H9 (cell line): ENCODE measurements around the gene ATXN10. TPM values are rescaled to one million over a fixed set of nuclear protein-coding genes. Genes with fewer than 3 reads are reported as not detected.

Experiments
- DNase-seq: peaks from one replicate; pipeline ENCODE4 v3.0.0-alpha.2; 2017
- H2AFZ ChIP-seq: one replicate; pipeline ENCODE4 v1.6.1; 2013; ENCODE audit warnings: mild to moderate bottlenecking, low read length, control low read depth, moderate library complexity
- H2AK5ac ChIP-seq: 2 replicates; pipeline ENCODE4 v1.6.1; 2013; ENCODE audit warnings: low read length, control low read depth, mixed read lengths; ENCODE audit not compliant: insufficient read length
- H2BK120ac ChIP-seq: one replicate; pipeline ENCODE4 v1.6.1; 2013; ENCODE audit warnings: low read depth, mild to moderate bottlenecking, low read length, control low read depth, inconsistent platforms; ENCODE audit not compliant: poor library complexity, severe bottlenecking
- H2BK12ac ChIP-seq: 2 replicates; pipeline ENCODE4 v1.6.1; 2013; ENCODE audit warnings: low read length, control low read depth, mixed read lengths, low read depth; ENCODE audit not compliant: insufficient read length
- H2BK15ac ChIP-seq: 2 replicates; pipeline ENCODE4 v1.6.1; 2013; ENCODE audit warnings: low read depth, low read length, control low read depth
- H2BK20ac ChIP-seq: one replicate; pipeline ENCODE4 v1.6.1; 2013; ENCODE audit warnings: low read depth, mild to moderate bottlenecking, low read length, control low read depth, inconsistent platforms; ENCODE audit not compliant: poor library complexity, severe bottlenecking
- H2BK5ac ChIP-seq: 2 replicates; pipeline ENCODE4 v1.6.1; 2013; ENCODE audit warnings: low read length, control low read depth, mixed read lengths; ENCODE audit not compliant: insufficient read length
- H3K14ac ChIP-seq: 2 replicates; pipeline ENCODE4 v1.6.1; 2013; ENCODE audit warnings: low read length, control low read depth; ENCODE audit not compliant: insufficient read depth
- H3K18ac ChIP-seq: 2 replicates; pipeline ENCODE4 v1.6.1; 2013; ENCODE audit warnings: low read depth, mild to moderate bottlenecking, mixed read lengths, low read length, control low read depth; ENCODE audit not compliant: insufficient read length
- H3K23ac ChIP-seq: 2 replicates; pipeline ENCODE4 v1.6.1; 2013; ENCODE audit warnings: low read length, control low read depth, mixed read lengths, low read depth; ENCODE audit not compliant: insufficient read length
- H3K23me2 ChIP-seq: 2 replicates; pipeline ENCODE4 v1.6.1; 2013; ENCODE audit warnings: low read depth, mild to moderate bottlenecking, mixed read lengths, low read length, control low read depth; ENCODE audit not compliant: insufficient read length, poor library complexity, severe bottlenecking
- H3K27ac ChIP-seq: 2 replicates; pipeline ENCODE4 v1.5.1; 2013; ENCODE audit warnings: low read length, control low read depth, mixed read lengths, low read depth; ENCODE audit not compliant: insufficient read length
- H3K27me3 ChIP-seq: 2 replicates; pipeline ENCODE4 v1.6.1; 2013; ENCODE audit warnings: low read length, control low read depth, inconsistent platforms; ENCODE audit not compliant: insufficient read depth
- H3K4ac ChIP-seq: 2 replicates; pipeline ENCODE4 v1.6.1; 2013; ENCODE audit warnings: low read depth, mild to moderate bottlenecking, control low read depth, inconsistent platforms, low read length, moderate library complexity
- H3K4me1 ChIP-seq: 2 replicates; pipeline ENCODE4 v1.6.1; 2013; ENCODE audit warnings: low read length, control low read depth, inconsistent platforms; ENCODE audit not compliant: insufficient read depth
- H3K4me2 ChIP-seq: 2 replicates; pipeline ENCODE4 v1.6.1; 2013; ENCODE audit warnings: low read length, control low read depth, mixed read lengths; ENCODE audit not compliant: insufficient read length, insufficient read depth
- H3K56ac ChIP-seq: 2 replicates; pipeline ENCODE4 v1.6.1; 2013; ENCODE audit warnings: low read depth, mild to moderate bottlenecking, mixed read lengths, low read length, control low read depth; ENCODE audit not compliant: insufficient read length
- H3K79me1 ChIP-seq: 2 replicates; pipeline ENCODE4 v1.6.1; 2013; ENCODE audit warnings: low read depth, mild to moderate bottlenecking, moderate library complexity, low read length, control low read depth, inconsistent platforms; ENCODE audit not compliant: insufficient read depth, poor library complexity, severe bottlenecking
- H3K79me2 ChIP-seq: 2 replicates; pipeline ENCODE4 v1.6.1; 2013; ENCODE audit warnings: low read length, control low read depth, inconsistent platforms; ENCODE audit not compliant: insufficient read depth
- H3K9ac ChIP-seq: 2 replicates; pipeline ENCODE4 v1.6.1; 2013; ENCODE audit warnings: low read length, control low read depth, mixed read lengths; ENCODE audit not compliant: insufficient read length; ENCODE audit errors: extremely low read depth
- H3K9me3 ChIP-seq: one replicate; pipeline ENCODE4 v1.6.1; 2013; ENCODE audit warnings: low read depth, low read length, inconsistent platforms; ENCODE audit not compliant: control insufficient read depth
- H3T11ph ChIP-seq: one replicate; pipeline ENCODE4 v1.6.1; 2013; ENCODE audit warnings: mild to moderate bottlenecking, low read length, control low read depth, inconsistent platforms
- H4K20me1 ChIP-seq: one replicate; pipeline ENCODE4 v1.6.1; 2013; ENCODE audit not compliant: control insufficient read depth, insufficient read length, insufficient read depth
- H4K5ac ChIP-seq: 2 replicates; pipeline ENCODE4 v1.6.1; 2013; ENCODE audit warnings: low read depth, mild to moderate bottlenecking, mixed read lengths, low read length, control low read depth; ENCODE audit not compliant: insufficient read length
- H4K8ac ChIP-seq: replicated peaks from 2 replicates; pipeline ENCODE4 v1.6.1; 2013; ENCODE audit warnings: low read length, control low read depth, mixed read lengths, low read depth; ENCODE audit not compliant: insufficient read length
- H4K91ac ChIP-seq: 2 replicates; pipeline ENCODE4 v1.6.1; 2013; ENCODE audit warnings: low read depth, mild to moderate bottlenecking, moderate library complexity, mixed read lengths, low read length, control low read depth; ENCODE audit not compliant: insufficient read length
- H3K27ac Mint-ChIP-seq, 3 experiments: 2 replicates in 2 of 3; 3 replicates in 1 of 3; pipeline ENCODE4 v1.8.0; 2020 to 2021; ENCODE audit warnings: mixed read lengths in 3 of 3, mild to moderate bottlenecking in 1 of 3, moderate library complexity in 1 of 3
- H3K27me3 Mint-ChIP-seq: 2 replicates; pipeline ENCODE4 v1.8.0; 2021; ENCODE audit warnings: low read depth, mild to moderate bottlenecking, moderate library complexity, mixed read lengths
- H3K36me3 Mint-ChIP-seq, 3 experiments: 2 replicates in 2 of 3; 3 replicates in 1 of 3; pipeline ENCODE4 v1.8.0; 2020 to 2021; ENCODE audit warnings: low read depth in 3 of 3, mixed read lengths in 3 of 3; ENCODE audit not compliant: insufficient read depth in 1 of 3
- H3K4me1 Mint-ChIP-seq, 2 experiments: 2 replicates each; pipeline ENCODE4 v1.8.0; 2020; ENCODE audit warnings: mixed read lengths in 2 of 2
- H3K4me3 Mint-ChIP-seq, 2 experiments: 2 replicates in 1 of 2; 3 replicates in 1 of 2; pipeline ENCODE4 v1.8.0; 2020 to 2021; ENCODE audit warnings: mild to moderate bottlenecking in 2 of 2, mixed read lengths in 2 of 2, moderate library complexity in 1 of 2
- H3K9me3 Mint-ChIP-seq, 2 experiments: 2 replicates in 1 of 2; 3 replicates in 1 of 2; pipeline ENCODE4 v1.8.0; 2020; ENCODE audit warnings: mild to moderate bottlenecking in 2 of 2, mixed read lengths in 2 of 2, moderate library complexity in 1 of 2
- WGBS: extraction: QIAGEN DNeasy Blood & Tissue Kit; methylation state at CpG from one replicate; pipeline ENCODE4 v1.1.7; 2013; ENCODE audit warnings: missing lambda C conversion rate, low lambda C conversion rate, mixed read lengths; ENCODE audit not compliant: insufficient read length; ENCODE audit errors: extremely low coverage; 5-methylcytosine and 5-hydroxymethylcytosine counted together
- total RNA-seq: library from RNA; stranded (reverse); gene quantifications from 2 replicates; pipeline ENCODE4 v1.2.1, GENCODE V29; 2021
- TF ChIP-seq, protein P1 (sequence below): fragments of 200-600 bp; sonication (generic); conservative IDR thresholded peaks from 3 replicates; pipeline ENCODE4 v1.8.0; 2021; ENCODE audit warnings: antibody characterized with exemption, mild to moderate bottlenecking

ATXN10 gene
- total RNA-seq, 1 experiment from 2014 or later, result 210 TPM

DNA sequence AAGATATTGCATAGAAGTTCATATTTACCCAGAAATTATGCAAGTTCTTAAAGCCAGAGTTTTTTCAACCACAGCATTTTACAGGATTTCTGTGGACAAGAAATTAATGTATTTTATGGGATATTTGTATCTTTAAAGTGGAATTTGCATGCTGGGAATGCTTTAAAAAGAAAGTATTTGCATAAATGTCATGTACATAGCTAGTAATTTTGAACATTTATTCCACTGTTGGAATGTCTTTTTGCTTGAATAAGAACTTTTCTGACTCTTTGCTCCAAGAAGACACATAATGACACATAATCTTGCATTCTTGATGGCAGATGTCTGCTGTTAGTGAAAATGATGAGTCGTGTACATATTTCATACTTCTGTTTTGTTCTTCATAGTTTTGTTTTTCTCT is 66.6 kb downstream of the ATXN10 start:
- H3K27ac ChIP-seq, result no peak overlapping the region
- Mint-ChIP-seq H3K27ac (no peak overlapping the region), H3K36me3 (peaks cover 26 to 56% (median 56%) of the 10 kb centered on the region in 3 experiments; a peak in 6 of 7 replicates)

More for the DNA sequence above, 66.6 kb downstream of the ATXN10 start:
- H3K4me1 Mint-ChIP-seq, result peaks cover 0 to 3% of the 10 kb centered on the region in 2 experiments; a peak in 2 of 4 replicates
- no peaks in the 10 kb centered on the region for H3K27me3 Mint-ChIP-seq
- H2BK20ac ChIP-seq, result no peak overlapping the region
- H2BK5ac ChIP-seq, result no peak overlapping the region
- H3K9ac ChIP-seq, result no peak overlapping the region
- H4K5ac ChIP-seq, result no peak overlapping the region
- H3K4ac ChIP-seq, result no peak overlapping the region
- no peak overlapping the region for H2AK5ac ChIP-seq
- H3K79me1 ChIP-seq, result no peaks in the 10 kb centered on the region
- no CpG with 5 or more reads among the region's 1 CpG for WGBS
- H4K91ac ChIP-seq, result no peak overlapping the region
- no peaks in the 10 kb centered on the region for H3K79me2 ChIP-seq
- H3K23me2 ChIP-seq, result no peaks in the 10 kb centered on the region
- no peaks in the 10 kb centered on the region for H3K9me3 ChIP-seq
- no peak overlapping the region for H3K56ac ChIP-seq
- no peak overlapping the region for H3K18ac ChIP-seq
- no peaks in the 10 kb centered on the region for H4K20me1 ChIP-seq
- H3K14ac ChIP-seq, result no peak overlapping the region
- H2AFZ ChIP-seq, result no peak overlapping the region
- H3K27me3 ChIP-seq, result no peaks in the 10 kb centered on the region
- H4K8ac ChIP-seq, result no peak overlapping the region
- no peak for DNase-seq
- H3K9me3 Mint-ChIP-seq, result no peaks in the 10 kb centered on the region
- no peak overlapping the region for H2BK120ac ChIP-seq
- no peak overlapping the region for H2BK12ac ChIP-seq
- TF ChIP-seq, protein P1, sequence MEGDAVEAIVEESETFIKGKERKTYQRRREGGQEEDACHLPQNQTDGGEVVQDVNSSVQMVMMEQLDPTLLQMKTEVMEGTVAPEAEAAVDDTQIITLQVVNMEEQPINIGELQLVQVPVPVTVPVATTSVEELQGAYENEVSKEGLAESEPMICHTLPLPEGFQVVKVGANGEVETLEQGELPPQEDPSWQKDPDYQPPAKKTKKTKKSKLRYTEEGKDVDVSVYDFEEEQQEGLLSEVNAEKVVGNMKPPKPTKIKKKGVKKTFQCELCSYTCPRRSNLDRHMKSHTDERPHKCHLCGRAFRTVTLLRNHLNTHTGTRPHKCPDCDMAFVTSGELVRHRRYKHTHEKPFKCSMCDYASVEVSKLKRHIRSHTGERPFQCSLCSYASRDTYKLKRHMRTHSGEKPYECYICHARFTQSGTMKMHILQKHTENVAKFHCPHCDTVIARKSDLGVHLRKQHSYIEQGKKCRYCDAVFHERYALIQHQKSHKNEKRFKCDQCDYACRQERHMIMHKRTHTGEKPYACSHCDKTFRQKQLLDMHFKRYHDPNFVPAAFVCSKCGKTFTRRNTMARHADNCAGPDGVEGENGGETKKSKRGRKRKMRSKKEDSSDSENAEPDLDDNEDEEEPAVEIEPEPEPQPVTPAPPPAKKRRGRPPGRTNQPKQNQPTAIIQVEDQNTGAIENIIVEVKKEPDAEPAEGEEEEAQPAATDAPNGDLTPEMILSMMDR, result no peak
- no peaks in the 10 kb centered on the region for H3K4me1 ChIP-seq
- H3T11ph ChIP-seq, result no peak overlapping the region
- H3K4me3 Mint-ChIP-seq, result no peak overlapping the region
- H3K4me2 ChIP-seq, result no peak overlapping the region
- no peak overlapping the region for H2BK15ac ChIP-seq
- no peak overlapping the region for H3K23ac ChIP-seq
